HG02610 (cell line): Measurements from ENCODE around the gene CASZ1.

Experiments used
- ATAC-seq: cut with Tn5 transposase; IDR thresholded peaks from one replicate; pipeline ENCODE4 v1.9.1; 2021; ENCODE audit warnings: mild to moderate bottlenecking, moderate library complexity; ENCODE audit not compliant: unreplicated experiment

CASZ1 gene

GRCh38 chr1:10795276-10796021 lies 997 bp downstream of the CASZ1 start:
- no peak for ATAC-seq

GRCh38 chr1:10794724-10795275 lies 1.6 kb downstream of the CASZ1 start:
- ATAC-seq: no peak

- no peak for ATAC-seq
These were observed 3.3 kb downstream of the CASZ1 start for GRCh38 chr1:10793129-10793651.

- no peak for ATAC-seq
These were observed 5.1 kb downstream of the CASZ1 start for GRCh38 chr1:10791105-10791951.

GRCh38 chr1:10789803-10790702 lies 6.4 kb downstream of the CASZ1 start:
- no peak for ATAC-seq

GRCh38 chr1:10789047-10789791 lies 7.2 kb downstream of the CASZ1 start:
- no peak for ATAC-seq

- no peak for ATAC-seq
These were observed 7.8 kb downstream of the CASZ1 start for GRCh38 chr1:10788592-10789006.

- ATAC-seq: no peak
These were observed 9.2 kb downstream of the CASZ1 start for GRCh38 chr1:10787286-10787685.

- ATAC-seq: no peak
These were observed 10.5 kb downstream of the CASZ1 start for GRCh38 chr1:10785728-10786638.

GRCh38 chr1:10784998-10785727 lies 11.3 kb downstream of the CASZ1 start:
- no peak for ATAC-seq

GRCh38 chr1:10782491-10783244 lies 13.8 kb downstream of the CASZ1 start:
- ATAC-seq: no peak

GRCh38 chr1:10781137-10781536 lies 15.3 kb downstream of the CASZ1 start:
- ATAC-seq: no peak

GRCh38 chr1:10779841-10780240 lies 16.6 kb downstream of the CASZ1 start:
- no peak for ATAC-seq

- no peak for ATAC-seq
These were observed 17.2 kb downstream of the CASZ1 start for GRCh38 chr1:10779201-10779600.

GRCh38 chr1:10778640-10779039 lies 17.8 kb downstream of the CASZ1 start:
- ATAC-seq: no peak

GRCh38 chr1:10777749-10778574 lies 18.5 kb downstream of the CASZ1 start:
- ATAC-seq: no peak
